ENCODE results near the gene CXCL16.

The CXCL16 gene

GRCh38 chr17:4748686-4749085, 9.0 kb upstream of the CXCL16 start:
- FAIRE-seq = no peak

GRCh38 chr17:4747847-4748246, 8.1 kb upstream of the CXCL16 start:
- FAIRE-seq = no peak

GRCh38 chr17:4744999-4745969, 5.6 kb upstream of the CXCL16 start:
- FAIRE-seq = no peak

- FAIRE-seq = no peak
Observed at GRCh38 chr17:4743898-4744297, 4.2 kb upstream of the CXCL16 start.

- FAIRE-seq = no peak
Observed at GRCh38 chr17:4743216-4743615, 3.5 kb upstream of the CXCL16 start.

- no peak for FAIRE-seq
Observed at GRCh38 chr17:4742629-4743028, 2.9 kb upstream of the CXCL16 start.

GRCh38 chr17:4742133-4742532, 2.4 kb upstream of the CXCL16 start:
- no peak for FAIRE-seq

- no peak for FAIRE-seq
Observed at GRCh38 chr17:4741544-4741943, 1.8 kb upstream of the CXCL16 start.

- FAIRE-seq = no peak
Observed at GRCh38 chr17:4740584-4740983, 856 bp upstream of the CXCL16 start.

GRCh38 chr17:4740025-4740351, 260 bp upstream of the CXCL16 start:
- FAIRE-seq = no peak

- FAIRE-seq = no peak
Observed at GRCh38 chr17:4738136-4739121, 1.3 kb downstream of the CXCL16 start.

- FAIRE-seq = no peak
Observed at GRCh38 chr17:4735876-4736651, 3.7 kb downstream of the CXCL16 start.

- no peak for FAIRE-seq
Observed at GRCh38 chr17:4734857-4735475, 4.8 kb downstream of the CXCL16 start.

GRCh38 chr17:4733073-4733531, 6.6 kb downstream of the CXCL16 start:
- FAIRE-seq = no peak

GRCh38 chr17:4728124-4728523, 11.6 kb downstream of the CXCL16 start:
- FAIRE-seq = no peak

GRCh38 chr17:4725646-4726310, 13.9 kb downstream of the CXCL16 start:
- no peak for FAIRE-seq

GRCh38 chr17:4724650-4725049, 15.1 kb downstream of the CXCL16 start:
- FAIRE-seq = no peak

GRCh38 chr17:4722678-4723240, 17.0 kb downstream of the CXCL16 start:
- no peak for FAIRE-seq

GRCh38 chr17:4721203-4722135, 18.3 kb downstream of the CXCL16 start:
- FAIRE-seq = no peak

- FAIRE-seq = no peak
Observed at GRCh38 chr17:4720787-4721186, 18.9 kb downstream of the CXCL16 start.
